Ascending aorta (tissue), 2 donors: ENCODE results near the gene ESPL1. TPM values are rescaled to one million over a fixed set of nuclear protein-coding genes. Genes with fewer than 3 reads are reported as not detected.

Experiments used
- DNase-seq, 2 donors: peaks; one replicate each; pipeline ENCODE4 v3.0.0-alpha.2; 2019; ENCODE audit warnings: low spot score in 2 of 2
- H3K27ac ChIP-seq, 2 donors: fragments of 200-600 bp; sonication (generic); one replicate each; pipeline ENCODE4 v1.5.1; 2016 to 2017; ENCODE audit warnings: mild to moderate bottlenecking in 1 of 2
- H3K27me3 ChIP-seq: fragments of 200-600 bp; sonication (generic); one replicate; pipeline ENCODE4 v1.5.1; 2017
- H3K36me3 ChIP-seq, 2 donors: fragments of 200-600 bp; sonication (generic); one replicate each; pipeline ENCODE4 v1.5.1; 2016
- H3K4me1 ChIP-seq, 2 donors: fragments of 200-600 bp; sonication (generic); one replicate each; pipeline ENCODE4 v1.5.1; 2016 to 2017; ENCODE audit warnings: mild to moderate bottlenecking in 1 of 2
- H3K4me3 ChIP-seq, 2 donors: fragments of 200-600 bp; sonication (generic); one replicate each; pipeline ENCODE4 v1.5.1; 2016 to 2017; ENCODE audit warnings: mild to moderate bottlenecking in 1 of 2
- H3K9me3 ChIP-seq, 2 donors: fragments of 200-600 bp; sonication (generic); one replicate each; pipeline ENCODE4 v1.5.1; 2016
- intact Hi-C: fragments of 100-400 bp; cut with DNase I; formaldehyde crosslinking; loops from one replicate; pipeline ENCODE4 v1.15.1; 2023
- total RNA-seq: library from RNA; depleted of rRNA; stranded (reverse); fragments of >200 nt; gene quantifications from one replicate; pipeline ENCODE4 v1.1.0, GENCODE V29; 2016
- TF ChIP-seq, protein P1 (sequence below), 3 experiments: fragments of 200-600 bp in 2 of 3; fragments of 450-650 bp in 1 of 3; sonication (generic) in 2 of 3; IDR thresholded peaks; one replicate each; pipeline ENCODE4 v1.5.1; 2016 to 2019; ENCODE audit warnings: antibody characterized with exemption in 3 of 3, mild to moderate bottlenecking in 1 of 3, moderate library complexity in 1 of 3

Gene ESPL1
- total RNA-seq, 1 donor from 2014 or later = not detected

DNA sequence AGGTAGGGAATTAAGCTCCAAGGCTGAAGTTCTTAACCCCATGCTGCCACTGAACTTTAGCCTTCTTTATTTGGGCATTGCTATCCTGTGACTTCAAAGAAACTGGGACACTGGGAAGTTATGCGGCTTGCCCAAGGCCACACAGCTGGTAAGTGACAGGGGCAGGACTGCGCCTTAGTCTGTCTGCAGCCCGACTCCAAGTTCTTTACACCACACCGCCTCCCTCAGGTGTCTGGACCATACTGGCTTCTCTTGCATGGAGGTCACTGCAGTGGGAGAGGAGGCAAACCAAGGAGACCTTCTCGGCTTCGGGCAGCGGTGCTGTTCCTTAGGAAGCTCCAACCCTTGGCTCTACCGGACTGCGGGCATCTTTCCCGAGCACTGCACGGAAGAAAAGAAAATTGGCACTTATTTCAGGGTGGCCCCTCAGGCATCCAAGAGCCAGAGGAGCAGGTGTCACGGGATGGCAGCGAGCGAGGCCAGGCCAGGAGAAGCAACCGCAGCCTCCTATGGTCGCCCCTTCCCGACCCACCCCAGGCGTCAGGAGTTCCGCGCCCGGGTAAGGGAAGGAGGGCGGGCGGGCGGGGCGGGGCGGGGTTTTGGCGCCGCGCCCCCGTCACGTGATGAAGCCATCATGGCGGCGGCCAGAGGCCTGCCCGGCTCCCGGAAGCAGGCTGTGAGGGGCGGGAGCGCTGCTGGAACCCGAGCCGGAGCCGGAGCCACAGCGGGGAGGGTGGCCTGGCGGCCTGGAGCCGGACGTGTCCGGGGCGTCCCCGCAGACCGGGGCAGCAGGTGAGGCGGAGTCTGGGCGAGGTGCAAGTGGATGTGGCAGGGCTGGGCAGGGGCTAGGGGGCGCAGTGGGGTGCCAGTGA, 16.4 kb upstream of the ESPL1 start:
- Histone ChIP-seq H3K36me3 (peaks cover 9 to 23% of the 10 kb centered on the region in 2 donors), H3K4me3 (peak overlapping the region; percentile 72 to 93), H3K9me3 (no peaks in the 10 kb centered on the region), H3K27me3 (no peaks in the 10 kb centered on the region), H3K4me1 (peaks cover 0 to 24% of the 10 kb centered on the region in 2 donors), H3K27ac (peak overlapping the region; percentile 79 to 91)
- TF ChIP-seq, protein P1, sequence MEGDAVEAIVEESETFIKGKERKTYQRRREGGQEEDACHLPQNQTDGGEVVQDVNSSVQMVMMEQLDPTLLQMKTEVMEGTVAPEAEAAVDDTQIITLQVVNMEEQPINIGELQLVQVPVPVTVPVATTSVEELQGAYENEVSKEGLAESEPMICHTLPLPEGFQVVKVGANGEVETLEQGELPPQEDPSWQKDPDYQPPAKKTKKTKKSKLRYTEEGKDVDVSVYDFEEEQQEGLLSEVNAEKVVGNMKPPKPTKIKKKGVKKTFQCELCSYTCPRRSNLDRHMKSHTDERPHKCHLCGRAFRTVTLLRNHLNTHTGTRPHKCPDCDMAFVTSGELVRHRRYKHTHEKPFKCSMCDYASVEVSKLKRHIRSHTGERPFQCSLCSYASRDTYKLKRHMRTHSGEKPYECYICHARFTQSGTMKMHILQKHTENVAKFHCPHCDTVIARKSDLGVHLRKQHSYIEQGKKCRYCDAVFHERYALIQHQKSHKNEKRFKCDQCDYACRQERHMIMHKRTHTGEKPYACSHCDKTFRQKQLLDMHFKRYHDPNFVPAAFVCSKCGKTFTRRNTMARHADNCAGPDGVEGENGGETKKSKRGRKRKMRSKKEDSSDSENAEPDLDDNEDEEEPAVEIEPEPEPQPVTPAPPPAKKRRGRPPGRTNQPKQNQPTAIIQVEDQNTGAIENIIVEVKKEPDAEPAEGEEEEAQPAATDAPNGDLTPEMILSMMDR (IDR thresholded peaks at IDR 0.05) = peak; percentile 23 to 64 (median 55)
- DNase-seq = peak; percentile 25 to 87
- intact Hi-C loops = loop anchor here (1.0 kb wide), 2 partner anchors 19 to 38 kb away; partner anchors contain the start of gene RARG

GRCh38 chr12:53252349-53252916, 15.7 kb upstream of the ESPL1 start:
- DNase-seq = no peak
- peak overlapping the region; percentile 72 to 93 for H3K4me3 ChIP-seq
- no peaks in the 10 kb centered on the region for H3K9me3 ChIP-seq

GRCh38 chr12:53253298-53253697, 14.8 kb upstream of the ESPL1 start:
- intact Hi-C loops = no loop called here
- Histone ChIP-seq H3K4me3 (peak overlapping the region; percentile 72 to 93), H3K9me3 (no peaks in the 10 kb centered on the region), H3K36me3 (peaks cover 9 to 25% of the 10 kb centered on the region in 2 donors), H3K4me1 (peaks cover 0 to 24% of the 10 kb centered on the region in 2 donors), H3K27me3 (no peaks in the 10 kb centered on the region), H3K27ac (no peak overlapping the region)
- TF ChIP-seq, protein P1 (IDR thresholded peaks at IDR 0.05) = no peak
- no peak for DNase-seq

More at GRCh38 chr12:53252349-53252916, 15.7 kb upstream of the ESPL1 start:
- Histone ChIP-seq H3K27ac (peak overlapping the region; percentile 79 to 91), H3K36me3 (peaks cover 9 to 25% of the 10 kb centered on the region in 2 donors), H3K27me3 (no peaks in the 10 kb centered on the region), H3K4me1 (peaks cover 0 to 24% of the 10 kb centered on the region in 2 donors)
- intact Hi-C loops = no loop called here
- TF ChIP-seq, protein P1 (IDR thresholded peaks at IDR 0.05) = peak in 1 of 3 experiments; percentile 33

DNA sequence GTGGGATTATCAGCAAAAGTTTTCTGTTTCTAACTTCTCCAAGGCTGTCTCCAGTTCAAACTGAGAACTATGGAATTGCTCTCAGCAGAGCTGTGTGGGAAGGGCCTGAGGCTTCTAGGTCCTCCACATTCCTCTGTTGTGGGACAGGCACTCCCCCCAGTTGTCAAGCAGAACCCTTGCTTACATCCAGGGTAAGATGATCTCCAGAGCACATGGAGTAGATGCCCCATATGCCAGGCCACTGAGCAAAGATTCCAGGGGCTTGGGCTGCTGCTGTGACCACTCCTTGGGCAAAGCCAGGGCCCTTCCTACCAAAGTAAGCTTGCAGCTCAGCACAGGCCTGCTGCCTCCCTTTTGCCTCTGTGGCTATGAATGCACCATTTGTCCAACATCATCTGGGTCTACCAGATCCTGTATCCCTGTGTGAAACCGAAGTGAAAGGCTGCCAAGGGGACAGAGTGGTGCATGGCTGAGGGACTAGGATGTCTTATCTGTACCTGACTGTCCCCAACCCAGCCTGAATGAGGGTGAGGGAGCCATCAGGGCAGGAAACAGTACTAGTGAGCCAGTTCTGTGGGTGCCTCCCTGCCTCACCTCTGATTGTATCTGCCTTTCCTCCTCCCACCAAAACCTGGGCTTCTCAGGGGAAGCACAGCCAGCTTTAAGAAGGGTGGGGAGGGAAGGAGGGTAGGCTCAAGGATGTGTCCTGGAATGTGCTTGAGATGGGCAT, 13.1 kb upstream of the ESPL1 start:
- Histone ChIP-seq H3K9me3 (no peaks in the 10 kb centered on the region), H3K4me3 (no peak overlapping the region), H3K27ac (no peak overlapping the region), H3K27me3 (no peaks in the 10 kb centered on the region), H3K4me1 (peaks cover 0 to 24% of the 10 kb centered on the region in 2 donors), H3K36me3 (peaks cover 9 to 25% of the 10 kb centered on the region in 2 donors)
- intact Hi-C loops = no loop called here
- DNase-seq = no peak
- TF ChIP-seq, protein P1 (IDR thresholded peaks at IDR 0.05) = no peak

- no peak overlapping the region for H3K4me3 ChIP-seq
- peaks cover 9 to 25% of the 10 kb centered on the region in 2 donors for H3K36me3 ChIP-seq
- intact Hi-C loops = no loop called here
- DNase-seq = no peak
- TF ChIP-seq, protein P1 (IDR thresholded peaks at IDR 0.05) = no peak
- peaks cover 0 to 21% of the 10 kb centered on the region in 2 donors for H3K4me1 ChIP-seq
- no peaks in the 10 kb centered on the region for H3K9me3 ChIP-seq
- H3K27ac ChIP-seq = no peak overlapping the region
- H3K27me3 ChIP-seq = no peaks in the 10 kb centered on the region
These were observed 12.1 kb upstream of the ESPL1 start for GRCh38 chr12:53255996-53256395.
